ENCODE results near the gene INPP4B. TPM values are rescaled to one million over a fixed set of nuclear protein-coding genes. Genes with fewer than 3 reads are reported as not detected.

The INPP4B gene
- total and polyA plus RNA-seq, 7 donors = 1.5 to 16.8 (median 9.5) TPM

- no peak for ATAC-seq
- intact Hi-C loops (cut with DNase I) = no loop called here
- Histone ChIP-seq H3K27me3 (ENCODE audit: insufficient read depth in 3 of 3, low read length in 2 of 3) (no peaks in the 10 kb centered on the region), H3K27ac (no peak overlapping the region), H3K4me3 (no peak overlapping the region), H3K36me3 (ENCODE audit: insufficient read depth in 1 of 2, low read depth in 1 of 2) (no peaks in the 10 kb centered on the region), H3K9me3 (peaks cover 4% of the 10 kb centered on the region), H3K4me1 (no peaks in the 10 kb centered on the region)
- WGBS, 3 donors = 62 to 76% (median 70%) methylated on average over 8 of the region's 8 CpGs
- no peak for DNase-seq
- no peak for TF ChIP-seq CTCF (IDR thresholded peaks at IDR 0.05)
Measured at GRCh38 chr4:142435599-142436235, 410.4 kb downstream of the INPP4B start.

GRCh38 chr4:142434519-142435224, 411.4 kb downstream of the INPP4B start:
- 89 to 96% (median 94%) methylated on average over 2 of the region's 2 CpGs for WGBS, 3 donors
- H3K4me1 ChIP-seq = no peaks in the 10 kb centered on the region
- DNase-seq = no peak
- peak in 3 of 4 donors; percentile 44 to 61 (median 49) for ATAC-seq
- H3K27ac ChIP-seq = no peak overlapping the region
- peaks cover 4% of the 10 kb centered on the region for H3K9me3 ChIP-seq
- no peaks in the 10 kb centered on the region for H3K27me3 ChIP-seq (ENCODE audit: insufficient read depth in 3 of 3, low read length in 2 of 3)
- TF ChIP-seq CTCF (IDR thresholded peaks at IDR 0.05) = no peak
- intact Hi-C loops (cut with DNase I) = no loop called here
- no peak overlapping the region for H3K4me3 ChIP-seq
- no peaks in the 10 kb centered on the region for H3K36me3 ChIP-seq (ENCODE audit: insufficient read depth in 1 of 2, low read depth in 1 of 2)

DNA sequence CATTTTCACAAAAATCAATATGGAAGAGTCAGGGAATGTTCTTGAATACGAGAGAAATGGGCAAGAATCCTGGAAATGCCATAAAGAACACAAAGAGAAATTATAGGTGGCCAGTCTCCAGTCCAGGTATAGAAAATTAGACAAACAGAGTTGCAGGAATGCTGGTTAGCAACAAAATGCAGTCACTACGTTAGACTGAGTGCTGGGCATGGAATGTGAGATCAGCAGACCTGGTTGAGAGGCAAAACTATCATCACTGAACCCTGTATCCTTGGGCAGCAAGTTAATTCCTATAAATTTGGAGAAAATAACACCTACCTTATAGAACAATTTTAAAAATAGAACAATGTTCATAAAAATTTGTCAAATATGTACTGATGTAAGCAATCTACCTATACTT, 417.4 kb downstream of the INPP4B start:
- Histone ChIP-seq H3K4me3 (no peak overlapping the region), H3K36me3 (ENCODE audit: insufficient read depth in 1 of 2, low read depth in 1 of 2) (no peaks in the 10 kb centered on the region), H3K27ac (no peak overlapping the region), H3K9me3 (no peaks in the 10 kb centered on the region), H3K27me3 (ENCODE audit: insufficient read depth in 3 of 3, low read length in 2 of 3) (no peaks in the 10 kb centered on the region), H3K4me1 (no peaks in the 10 kb centered on the region)
- intact Hi-C loops (cut with DNase I) = no loop called here
- DNase-seq (no peak), ATAC-seq (no peak)
- TF ChIP-seq CTCF (IDR thresholded peaks at IDR 0.05) = no peak
- WGBS, 3 donors = 66 to 88% (median 84%) methylated on average over 2 of the region's 2 CpGs

DNA sequence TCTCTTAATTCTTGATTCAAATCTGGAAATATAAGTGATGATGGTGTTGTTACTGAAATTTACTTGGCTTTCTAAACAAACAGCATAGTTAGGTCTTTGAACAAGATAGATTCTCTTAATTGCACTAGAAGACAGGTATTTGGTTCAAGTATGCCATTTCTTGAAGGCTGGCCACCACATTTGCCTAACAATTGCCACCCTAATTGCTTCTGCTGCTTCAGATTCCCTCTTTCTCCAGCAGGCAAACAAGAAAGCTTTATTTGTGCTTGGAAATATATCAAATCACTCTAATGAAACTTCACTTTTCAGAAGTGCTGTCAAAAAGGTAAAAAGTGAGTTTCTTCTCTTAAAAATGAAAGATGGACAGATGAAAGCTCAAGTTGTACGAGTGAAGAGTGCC, 418.6 kb downstream of the INPP4B start:
- ATAC-seq (no peak), DNase-seq (no peak)
- no peaks in the 10 kb centered on the region for H3K27me3 ChIP-seq (ENCODE audit: insufficient read depth in 3 of 3, low read length in 2 of 3)
- H3K4me1 ChIP-seq = no peaks in the 10 kb centered on the region
- H3K36me3 ChIP-seq (ENCODE audit: insufficient read depth in 1 of 2, low read depth in 1 of 2) = no peaks in the 10 kb centered on the region
- WGBS, 3 donors = 88 to 96% (median 91%) methylated on average over 1 of the region's 1 CpG
- H3K27ac ChIP-seq = no peak overlapping the region
- intact Hi-C loops (cut with DNase I) = no loop called here
- no peak overlapping the region for H3K4me3 ChIP-seq
- no peak for TF ChIP-seq CTCF (IDR thresholded peaks at IDR 0.05)
- no peaks in the 10 kb centered on the region for H3K9me3 ChIP-seq

Measured in psoas muscle (tissue), 8 donors.